Purkinje cell (primary cell): ENCODE results near the gene PCOLCE2. TPM values are rescaled to one million over a fixed set of nuclear protein-coding genes. Genes with fewer than 3 reads are reported as not detected.

Source experiments
- polyA plus RNA-seq: library from polyadenylated mRNA; unstranded; fragments of >200 nt; fragmentation: Nextera tagmentation; gene quantifications from 2 replicates; pipeline ENCODE4 v1.2.1, GENCODE V29; 2014

The PCOLCE2 gene
- not detected in 2 replicates for polyA plus RNA-seq

GRCh38 chr3:142888481-142889211 lies at the start of gene PCOLCE2:
Gene PCOLCE2 (minus strand): TSS chr3:142889083. CDS start chr3:142888896, 187 bp downstream.

Other genes with a start within 250 kb of the PCOLCE2 start
- gene TRPC1, start 165.0 kb downstream of the PCOLCE2 start, polyA plus RNA-seq, result 16.1 and 30.1 TPM in 2 replicates
- 5.6 and 6.5 TPM in 2 replicates for gene PAQR9, start 74.6 kb upstream of the PCOLCE2 start, polyA plus RNA-seq
- gene U2SURP, start 112.5 kb upstream of the PCOLCE2 start, polyA plus RNA-seq, result 156 and 202 TPM in 2 replicates
- gene CHST2, start 230.7 kb upstream of the PCOLCE2 start, polyA plus RNA-seq, result 40.3 and 60.4 TPM in 2 replicates